GM18861 (cell line): ENCODE data around the gene BAHD1.

Experiments
- ATAC-seq: cut with Tn5 transposase; IDR thresholded peaks from one replicate; pipeline ENCODE4 v1.9.1; 2021; ENCODE audit not compliant: unreplicated experiment

BAHD1 gene

DNA sequence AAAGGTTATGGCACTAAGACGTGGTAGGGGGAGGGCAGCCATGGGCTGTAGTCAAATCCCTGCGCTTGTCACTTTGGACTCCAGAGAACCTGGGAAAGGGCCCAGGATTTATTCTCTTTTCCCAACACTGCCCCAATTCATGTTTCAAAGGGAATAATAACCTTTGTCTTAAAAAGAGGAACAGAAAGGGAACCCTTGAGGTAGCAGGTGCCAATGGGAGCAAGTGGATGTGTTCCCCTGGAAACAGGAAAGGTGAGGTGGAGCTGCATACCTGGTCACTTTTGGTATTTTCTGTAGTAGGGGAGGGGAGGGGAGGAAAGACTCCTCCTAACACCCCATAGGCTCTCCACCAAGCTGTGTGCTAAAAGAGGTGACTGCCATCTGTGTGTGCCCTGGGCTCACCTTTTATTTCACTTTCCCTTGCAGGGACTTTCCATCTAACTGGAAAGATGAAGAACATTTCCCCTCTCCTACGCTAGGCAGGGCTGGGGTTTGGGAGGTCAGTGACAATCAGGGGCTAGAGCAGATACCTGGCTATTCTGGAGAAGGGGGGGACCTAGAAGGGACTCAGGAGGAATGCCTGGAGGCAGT is 23.9 kb downstream of the BAHD1 start:
- no peak for ATAC-seq

DNA sequence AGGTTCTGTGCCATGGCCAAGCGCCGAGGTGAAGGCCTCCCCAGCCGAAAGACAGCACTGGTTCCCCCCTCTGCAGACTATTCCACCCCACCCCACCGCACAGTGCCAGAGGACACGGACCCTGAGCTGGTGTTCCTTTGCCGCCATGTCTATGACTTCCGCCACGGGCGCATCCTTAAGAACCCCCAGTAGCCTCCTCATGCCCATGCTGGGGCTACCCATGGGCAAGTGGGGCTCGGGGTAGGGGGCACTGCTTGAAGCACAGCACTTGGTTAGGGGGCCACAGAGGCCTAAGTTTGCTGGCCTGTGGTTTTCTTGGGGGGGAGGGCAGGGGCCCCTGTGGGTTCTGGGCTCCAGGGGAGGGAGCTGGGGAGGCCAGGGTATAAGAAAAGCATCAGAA is 25.2 kb downstream of the BAHD1 start:
- no peak for ATAC-seq

DNA sequence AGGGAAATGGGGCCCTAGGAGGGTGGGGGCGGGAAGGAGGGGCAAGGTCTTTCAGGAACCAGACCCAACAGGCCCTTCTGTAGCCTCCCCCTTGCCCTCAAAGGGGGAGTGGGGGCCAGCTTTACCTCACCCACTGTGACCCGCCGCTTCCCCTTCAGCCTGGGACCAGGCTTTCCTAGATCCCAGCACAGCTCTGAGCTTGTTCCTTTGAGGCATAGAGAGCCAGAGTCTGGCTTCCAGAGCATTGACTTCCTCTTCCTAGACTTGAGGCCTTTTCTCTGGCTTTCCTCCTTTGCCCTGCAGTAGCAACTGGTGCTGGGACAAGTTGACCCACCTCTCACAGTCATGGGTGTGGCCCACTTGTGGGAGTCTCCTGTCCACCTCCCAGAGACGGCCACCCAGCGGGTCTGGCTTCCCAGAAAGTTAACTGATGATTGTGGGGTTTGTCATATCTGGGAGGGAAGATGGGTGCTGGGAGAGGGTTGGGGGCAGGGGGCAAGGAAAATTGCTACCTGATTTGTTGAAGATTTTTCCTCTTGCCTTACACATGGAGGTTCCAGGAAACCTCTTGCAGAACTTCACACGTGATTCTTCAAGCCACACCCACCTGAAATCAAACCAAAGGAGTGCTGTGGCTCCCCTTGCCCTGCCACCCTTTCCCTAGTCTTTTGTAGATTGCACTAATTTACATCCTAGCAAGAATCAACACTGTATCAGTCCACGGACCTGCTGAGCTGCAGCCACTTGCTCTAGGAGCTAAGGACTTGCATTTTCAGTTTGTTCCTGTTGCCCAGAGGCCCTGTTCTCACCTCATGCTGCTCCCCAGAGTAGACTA is 25.9 kb downstream of the BAHD1 start:
- no peak for ATAC-seq

DNA sequence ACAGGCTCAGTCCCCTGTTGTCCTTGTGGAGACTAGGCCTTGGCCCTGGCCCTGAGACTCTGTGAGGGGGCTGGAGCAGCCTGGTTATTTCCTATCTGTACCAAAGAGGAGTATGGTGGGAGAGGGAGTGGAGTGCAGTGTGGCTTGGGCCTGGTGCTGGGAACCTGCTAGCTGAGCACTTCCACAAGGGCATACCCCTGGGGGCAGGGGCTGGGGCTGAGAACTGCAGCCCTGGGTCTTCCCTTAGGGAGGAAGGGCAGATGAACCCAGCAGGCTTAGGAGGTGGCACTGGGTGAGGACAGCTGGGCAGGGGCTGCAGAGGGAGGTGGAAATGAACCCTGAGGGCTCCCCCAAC is 26.5 kb downstream of the BAHD1 start:
- ATAC-seq = no peak

DNA sequence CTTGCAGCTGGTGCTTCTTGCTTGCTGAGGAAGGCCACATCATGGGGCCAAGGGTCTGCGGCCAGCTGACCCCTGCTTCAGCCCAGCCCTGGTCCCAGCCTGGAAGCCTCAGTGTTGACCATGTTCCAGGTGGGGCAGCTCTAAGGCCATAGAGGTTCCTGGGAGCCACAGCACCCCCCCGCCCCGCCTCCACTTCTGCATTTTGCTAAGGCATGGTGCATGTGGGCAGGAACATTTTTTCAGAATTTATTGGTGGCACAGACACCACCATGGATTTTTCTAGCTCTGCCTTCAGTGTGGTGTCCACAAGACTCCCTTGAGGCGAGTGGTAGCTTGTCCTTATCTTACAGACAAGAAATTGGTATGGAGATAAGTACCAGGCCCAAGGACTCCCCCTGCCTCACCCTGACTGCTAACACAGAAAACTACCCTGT is 28.2 kb downstream of the BAHD1 start:
- no peak for ATAC-seq

DNA sequence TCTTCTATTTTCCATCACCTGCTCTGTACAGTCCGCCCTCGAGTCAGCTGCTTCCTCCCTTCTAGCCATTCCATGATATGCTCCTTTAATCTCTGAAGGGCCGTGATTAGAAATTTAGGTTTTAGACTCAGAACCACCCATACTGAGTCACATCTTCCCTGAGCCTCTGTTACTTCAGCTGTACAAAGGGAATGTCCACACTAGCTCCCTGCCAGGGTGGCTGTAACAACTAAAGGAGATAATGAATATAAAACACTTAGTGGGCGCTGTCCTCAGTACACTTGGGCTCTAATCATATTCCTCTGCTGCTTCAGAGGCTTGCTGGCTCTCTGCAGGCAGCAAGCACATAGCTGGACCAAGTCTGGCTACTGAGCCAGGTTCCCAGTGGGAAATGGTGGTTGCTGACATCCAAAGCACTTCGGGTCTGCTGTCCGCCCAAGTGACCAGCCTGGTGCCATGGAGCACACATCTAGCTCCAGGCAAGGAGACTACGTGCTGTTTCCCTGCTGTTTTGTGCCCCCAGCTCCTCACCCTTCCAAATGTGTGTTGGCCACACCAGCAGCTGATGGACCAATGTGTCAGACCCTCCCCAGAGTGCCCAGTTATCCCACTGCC is 29.1 kb downstream of the BAHD1 start:
- no peak for ATAC-seq

DNA sequence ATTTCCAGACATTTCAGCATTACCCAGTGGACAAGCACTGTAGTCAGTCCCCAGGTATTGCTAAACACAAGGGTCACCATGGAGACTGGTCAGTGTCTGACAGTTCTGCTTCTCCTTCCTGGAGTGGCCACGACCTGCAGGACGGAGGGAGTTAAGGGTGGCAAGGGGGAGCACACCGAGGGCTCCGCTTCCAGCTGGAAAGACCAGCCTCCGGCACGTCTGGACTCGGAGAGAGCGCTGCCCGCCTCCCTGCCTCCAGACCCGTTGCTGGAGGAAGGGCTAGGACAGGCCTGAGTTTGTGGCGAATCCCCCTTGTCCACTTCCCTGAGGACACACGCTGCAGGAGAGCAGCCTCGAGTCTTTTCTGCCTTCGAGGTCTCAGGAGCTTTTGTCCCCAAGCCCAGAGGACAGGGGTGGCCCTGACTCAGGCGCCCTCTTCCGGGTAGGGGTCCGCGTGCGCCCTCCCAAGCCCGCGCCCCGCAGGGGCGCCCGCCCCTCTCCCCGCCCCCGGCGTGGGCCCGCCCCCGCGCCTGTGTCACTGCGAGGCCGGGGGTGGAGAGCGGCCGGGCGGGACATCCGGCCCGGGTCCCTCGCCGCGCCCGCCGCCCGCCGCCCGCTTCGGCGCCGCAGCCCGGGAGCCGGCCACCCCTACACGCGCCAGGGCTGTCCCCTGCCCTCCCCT is 29.8 kb downstream of the BAHD1 start, which contains the start of gene CHST14:
Gene CHST14, plus strand, starts transcription at position 562 of the 682 bp plus-strand sequence. CDS start 230 bp downstream, outside the sequence.
- ATAC-seq = no peak

DNA sequence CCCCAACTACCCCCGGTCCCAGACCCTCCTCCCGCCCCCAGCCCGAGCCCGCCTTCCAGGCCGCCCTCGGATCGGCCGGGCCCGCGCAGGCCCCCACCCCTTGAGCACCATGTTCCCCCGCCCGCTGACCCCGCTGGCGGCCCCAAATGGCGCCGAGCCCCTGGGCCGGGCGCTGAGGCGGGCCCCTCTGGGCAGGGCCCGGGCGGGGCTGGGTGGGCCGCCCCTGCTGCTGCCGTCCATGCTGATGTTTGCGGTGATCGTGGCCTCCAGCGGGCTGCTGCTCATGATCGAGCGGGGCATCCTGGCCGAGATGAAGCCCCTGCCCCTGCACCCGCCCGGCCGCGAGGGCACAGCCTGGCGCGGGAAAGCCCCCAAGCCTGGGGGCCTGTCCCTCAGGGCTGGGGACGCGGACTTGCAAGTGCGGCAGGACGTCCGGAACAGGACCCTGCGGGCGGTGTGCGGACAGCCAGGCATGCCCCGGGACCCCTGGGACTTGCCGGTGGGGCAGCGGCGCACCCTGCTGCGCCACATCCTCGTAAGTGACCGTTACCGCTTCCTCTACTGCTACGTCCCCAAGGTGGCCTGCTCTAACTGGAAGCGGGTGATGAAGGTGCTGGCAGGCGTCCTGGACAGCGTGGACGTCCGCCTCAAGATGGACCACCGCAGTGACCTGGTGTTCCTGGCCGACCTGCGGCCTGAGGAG is 30.5 kb downstream of the BAHD1 start:
- ATAC-seq = no peak

DNA sequence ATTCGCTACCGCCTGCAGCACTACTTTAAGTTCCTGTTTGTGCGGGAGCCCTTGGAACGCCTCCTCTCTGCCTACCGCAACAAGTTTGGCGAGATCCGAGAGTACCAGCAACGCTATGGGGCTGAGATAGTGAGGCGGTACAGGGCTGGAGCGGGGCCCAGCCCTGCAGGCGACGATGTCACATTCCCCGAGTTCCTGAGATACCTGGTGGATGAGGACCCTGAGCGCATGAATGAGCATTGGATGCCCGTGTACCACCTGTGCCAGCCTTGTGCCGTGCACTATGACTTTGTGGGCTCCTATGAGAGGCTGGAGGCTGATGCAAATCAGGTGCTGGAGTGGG is 31.0 kb downstream of the BAHD1 start:
- no peak for ATAC-seq

DNA sequence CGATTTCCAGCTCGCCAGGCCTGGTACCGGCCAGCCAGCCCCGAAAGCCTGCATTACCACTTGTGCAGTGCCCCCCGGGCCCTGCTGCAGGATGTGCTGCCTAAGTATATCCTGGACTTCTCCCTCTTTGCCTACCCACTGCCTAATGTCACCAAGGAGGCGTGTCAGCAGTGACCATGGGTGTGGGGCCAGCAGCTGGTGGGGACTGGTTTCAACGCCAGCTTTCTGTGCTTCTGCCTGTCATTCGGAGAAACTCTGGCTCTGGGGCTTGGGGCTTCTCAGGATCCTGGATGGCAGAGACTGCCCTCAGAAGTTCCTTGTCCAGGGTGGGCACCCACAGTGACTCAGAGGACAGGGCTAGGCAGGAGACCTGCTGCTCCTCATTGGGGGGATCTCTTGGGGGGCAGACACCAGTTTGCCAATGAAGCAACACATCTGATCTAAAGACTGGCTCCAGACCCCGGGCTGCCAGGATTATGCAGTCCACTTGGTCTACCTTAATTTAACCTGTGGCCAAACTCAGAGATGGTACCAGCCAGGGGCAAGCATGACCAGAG is 31.5 kb downstream of the BAHD1 start:
- ATAC-seq = no peak

DNA sequence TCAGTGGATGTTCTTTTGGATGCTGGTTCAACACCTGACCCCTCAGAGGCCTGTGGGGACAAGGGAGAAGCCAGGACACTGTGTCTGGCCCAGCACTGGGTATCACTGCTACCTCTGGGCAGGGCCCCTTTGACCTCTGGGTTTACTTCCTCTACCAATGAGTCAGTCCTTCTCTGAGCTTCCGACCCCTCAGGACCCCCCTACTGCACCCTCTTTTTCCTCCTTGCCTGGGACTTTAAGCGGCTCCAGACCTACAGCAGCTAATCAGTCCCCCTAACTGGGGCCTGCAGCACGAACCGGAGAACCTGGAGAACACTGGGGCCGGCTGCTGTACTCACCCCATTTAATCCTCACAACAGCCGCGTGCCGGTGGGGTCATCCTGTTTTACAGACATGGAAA is 33.8 kb downstream of the BAHD1 start:
- no peak for ATAC-seq

DNA sequence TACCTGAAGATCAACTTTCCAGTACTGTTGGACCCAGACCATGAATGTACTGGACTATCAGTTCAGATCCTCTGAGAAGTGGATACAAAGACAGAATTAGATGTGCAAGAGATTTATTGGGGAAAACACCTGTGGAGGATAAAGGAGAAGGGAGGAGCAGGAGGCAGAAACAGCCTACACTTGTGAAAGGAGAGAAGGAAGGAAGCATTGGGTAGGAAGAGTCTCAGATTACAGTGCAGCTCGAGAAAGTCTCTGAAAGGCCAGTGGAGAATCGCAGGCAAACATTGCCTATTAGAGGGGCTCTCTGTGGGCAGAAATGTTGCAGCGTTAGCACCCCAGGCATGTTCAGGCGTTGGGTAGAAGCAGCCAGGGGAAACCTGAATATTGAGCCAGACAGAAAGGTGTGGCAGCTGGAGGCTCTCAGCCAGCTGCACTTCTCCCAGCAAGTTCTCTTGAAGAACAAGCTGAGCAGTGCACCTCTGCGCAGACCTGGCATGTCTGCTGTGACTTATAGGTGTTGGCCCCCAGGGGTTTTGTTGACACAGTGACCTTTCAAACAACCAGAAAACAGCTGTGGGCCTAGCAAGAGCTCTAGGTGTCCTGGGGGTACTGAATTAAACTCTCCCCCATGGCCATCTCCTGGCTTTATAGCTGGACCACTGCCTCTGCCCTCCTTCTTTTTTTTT is 37.0 kb downstream of the BAHD1 start:
- no peak for ATAC-seq

DNA sequence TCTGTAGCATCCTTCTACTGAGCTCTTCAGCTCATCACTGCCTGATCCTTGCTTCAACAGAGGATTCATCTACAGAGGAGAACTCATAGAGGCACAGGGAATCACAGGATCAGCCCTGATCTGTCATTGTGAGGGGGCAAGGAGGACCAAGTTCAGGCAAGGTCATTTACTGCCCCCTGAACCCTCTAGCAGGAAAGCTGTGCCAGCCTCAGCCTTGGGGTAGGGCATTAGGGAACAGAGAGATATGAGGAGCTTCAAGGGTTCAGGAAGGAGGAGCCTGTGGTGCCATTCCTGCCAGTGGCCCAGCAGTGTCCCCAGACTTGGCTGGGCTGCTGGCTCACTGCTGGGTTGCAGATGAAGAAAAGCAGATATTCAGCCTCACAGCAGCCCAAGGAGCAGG is 38.3 kb downstream of the BAHD1 start:
- no peak for ATAC-seq

DNA sequence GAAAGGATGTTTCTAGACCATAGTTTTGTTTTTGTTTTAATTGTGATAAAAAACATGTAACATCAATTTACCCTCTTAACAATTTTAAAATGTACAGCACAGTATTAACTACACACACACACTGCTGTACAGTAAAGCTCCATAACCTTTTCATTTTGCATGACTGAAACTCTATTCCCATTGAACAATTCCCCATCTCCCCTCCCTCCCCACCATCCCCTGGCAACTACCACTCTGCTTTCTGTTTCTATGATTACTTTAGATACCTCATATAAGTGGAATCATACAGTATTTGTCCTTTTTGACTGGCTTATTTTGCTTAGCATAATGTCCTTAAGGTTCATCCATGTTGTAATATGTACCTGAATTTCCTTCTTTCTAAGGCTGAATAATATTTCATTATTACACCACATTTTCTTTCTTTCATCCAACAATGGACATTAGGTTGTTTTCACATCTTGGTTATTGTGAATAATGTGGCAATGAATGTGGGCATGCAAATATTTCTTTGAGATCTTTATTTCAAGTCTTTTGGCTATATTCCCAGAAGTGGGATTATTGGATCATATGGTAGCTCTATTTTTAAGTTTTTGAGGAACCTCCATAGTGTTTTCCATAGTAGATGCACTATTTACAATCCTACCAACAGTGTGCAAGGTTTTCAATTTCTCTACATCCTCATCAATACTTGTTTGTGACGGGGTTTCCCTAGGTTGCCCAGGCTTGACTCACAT is 40.8 kb downstream of the BAHD1 start:
- ATAC-seq = no peak

DNA sequence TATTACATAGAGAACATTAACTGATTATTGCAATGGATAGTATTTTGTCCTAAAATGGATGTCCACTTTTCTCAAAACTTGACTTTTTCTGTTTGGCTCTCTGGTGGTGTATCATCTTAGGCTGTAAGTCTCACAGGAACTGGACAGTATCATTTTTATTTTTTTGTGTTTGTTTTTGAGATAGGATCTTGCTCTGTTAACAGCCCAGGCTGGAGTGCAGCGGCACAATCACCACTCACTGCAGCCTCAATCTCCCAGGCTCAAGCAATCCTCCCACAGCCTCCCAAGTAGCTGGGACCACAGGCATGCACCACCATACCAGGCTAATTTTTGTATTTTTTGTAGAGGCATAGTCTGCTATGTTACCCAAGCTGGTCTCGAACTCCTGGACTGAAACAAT is 43.2 kb downstream of the BAHD1 start:
- no peak for ATAC-seq

DNA sequence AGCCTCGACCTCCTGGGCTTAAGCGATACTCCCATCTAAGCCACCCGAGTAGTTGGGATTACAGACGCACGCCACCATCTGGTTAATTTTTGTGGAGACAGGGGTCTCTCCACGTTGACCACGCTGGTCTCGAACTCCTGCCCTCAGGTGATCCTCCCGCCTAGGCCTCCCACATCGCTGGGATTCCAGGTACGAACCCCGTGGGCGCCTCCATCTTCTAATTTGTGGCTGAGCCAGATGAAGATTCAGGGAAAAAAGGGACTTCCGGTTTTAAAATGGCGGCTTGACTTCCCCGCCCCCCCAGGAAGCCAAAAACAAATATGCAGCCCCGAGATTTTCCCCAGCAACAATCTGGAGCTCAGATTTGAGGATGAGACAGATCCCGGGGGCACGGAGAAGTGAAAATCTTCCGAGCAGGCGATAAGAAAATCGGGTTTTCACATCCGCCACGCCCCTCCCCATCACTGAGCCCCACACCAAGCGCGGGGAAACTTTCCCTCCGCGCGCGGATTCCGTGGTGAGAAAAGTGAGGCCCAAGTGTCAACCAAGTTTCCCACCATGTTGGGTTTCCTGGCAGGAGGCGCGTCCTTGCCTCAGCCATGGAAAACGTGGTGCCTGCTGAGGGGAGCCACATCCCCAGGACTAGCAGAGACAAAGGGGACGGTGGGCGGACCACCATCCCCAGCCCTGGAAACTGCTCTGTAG is 45.5 kb downstream of the BAHD1 start:
- no peak for ATAC-seq

DNA sequence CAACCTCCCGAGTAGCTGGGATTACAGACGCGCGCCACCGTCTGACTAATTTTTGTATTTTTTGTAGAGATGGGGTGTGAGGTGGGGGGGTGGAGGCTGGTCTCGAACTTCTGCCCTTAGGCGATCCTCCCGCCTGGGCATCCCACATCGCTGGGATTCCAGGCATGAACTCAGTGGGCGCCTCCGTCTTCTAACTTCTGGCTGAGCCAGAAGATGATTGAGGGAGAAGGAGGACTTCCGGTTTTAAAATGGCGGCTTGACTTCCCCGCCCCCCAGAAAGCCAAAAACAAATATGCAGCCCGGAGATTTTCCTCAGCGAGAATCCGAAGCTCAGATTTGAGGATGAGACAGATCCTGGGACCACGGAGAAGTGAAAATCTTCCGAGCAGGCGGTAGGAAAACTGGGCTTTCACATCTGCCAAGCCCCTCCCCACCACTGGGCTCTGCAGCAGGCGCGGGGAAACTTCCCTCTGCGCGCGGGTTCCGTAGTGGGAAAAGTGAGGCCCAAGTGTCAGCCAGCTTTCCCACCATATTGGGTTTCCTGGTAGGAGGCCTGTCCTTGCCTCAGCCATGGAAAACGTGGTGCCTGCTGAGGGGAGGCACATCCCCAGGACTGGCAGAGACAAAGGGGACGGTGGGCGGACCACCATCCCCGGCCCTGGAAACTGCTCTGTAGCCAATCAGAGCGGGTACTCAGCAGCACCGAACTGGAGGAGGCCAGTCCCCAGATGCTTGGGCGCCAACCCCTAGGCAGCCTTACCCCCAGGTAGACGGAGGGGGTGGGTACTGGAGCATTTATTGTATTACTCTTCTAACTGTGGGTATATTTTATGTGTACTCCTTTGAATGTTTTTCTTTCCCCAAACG is 47.3 kb downstream of the BAHD1 start:
- ATAC-seq = no peak
